AG04449 (cell line): ENCODE results near the gene L1CAM.

Experiments
- CTCF ChIA-PET: fragments of 350-600 bp; formaldehyde crosslinking; extraction: SDS; loops from one replicate; lab custom pipeline; 2021; ENCODE audit warnings: antibody characterized with exemption; lab: Yijun Ruan, JAX
- POLR2A ChIA-PET: fragments of 400-600, 350-600 bp; formaldehyde crosslinking; extraction: SDS; loops from one replicate; lab custom pipeline; 2020; ENCODE audit warnings: antibody characterized with exemption, inconsistent platforms; lab: Yijun Ruan, JAX
- DNase-seq: peaks from one replicate; pipeline ENCODE4 v3.0.0-alpha.2; 2010; ENCODE audit warnings: low read depth, low spot score
- H3K4me3 ChIP-seq: 2 replicates; pipeline ENCODE4 v1.5.1; 2011; ENCODE audit warnings: low read depth, mild to moderate bottlenecking, control low read depth, low read length
- TF ChIP-seq, protein P1 (sequence below): IDR thresholded peaks from one replicate; pipeline ENCODE4 v1.5.1; 2011; ENCODE audit warnings: mild to moderate bottlenecking, moderate library complexity, low read length, control low read depth, inconsistent platforms; ENCODE audit not compliant: insufficient read depth; ENCODE audit errors: missing control alignments

Gene L1CAM

DNA sequence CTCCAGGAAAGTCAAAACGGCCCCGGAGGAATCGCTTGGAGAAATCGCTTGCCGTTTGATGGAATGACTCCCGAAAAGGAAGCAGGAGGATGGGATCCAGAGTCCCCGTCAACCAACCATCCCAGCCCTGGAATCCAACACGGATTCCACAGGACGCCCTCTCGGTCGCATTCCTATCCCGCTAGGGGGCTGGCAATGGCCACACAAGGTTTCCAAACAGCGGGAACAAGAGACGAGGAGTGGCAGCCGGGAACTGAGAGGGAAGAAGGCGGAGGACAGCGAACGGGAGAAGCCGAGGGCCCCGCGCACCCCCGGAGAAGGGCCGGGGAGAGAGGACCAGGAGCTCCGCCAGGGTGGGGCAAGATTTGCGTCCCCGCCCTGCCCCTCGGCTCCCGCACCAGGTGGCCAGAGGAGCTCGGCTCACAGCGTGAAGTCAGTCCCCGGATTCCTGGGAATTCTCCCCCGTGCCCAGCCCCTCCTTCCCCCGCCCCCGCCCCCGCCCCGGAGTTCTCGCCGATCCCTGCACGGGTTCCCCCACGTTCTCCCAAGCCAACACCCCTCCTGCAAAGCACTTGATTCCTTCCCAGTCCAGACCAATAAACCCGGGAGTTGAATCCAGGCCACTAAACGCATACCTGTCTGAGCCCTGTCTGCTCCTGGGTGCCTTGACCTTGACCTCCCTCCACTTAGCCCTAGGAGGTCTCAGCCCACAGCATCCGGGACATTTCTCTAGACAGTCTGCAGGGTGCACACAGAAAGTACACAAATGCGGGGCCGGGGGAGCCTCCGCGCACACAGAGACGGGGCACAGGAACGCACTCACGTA, 57.0 kb downstream of the L1CAM start:
- no peak for DNase-seq

DNA sequence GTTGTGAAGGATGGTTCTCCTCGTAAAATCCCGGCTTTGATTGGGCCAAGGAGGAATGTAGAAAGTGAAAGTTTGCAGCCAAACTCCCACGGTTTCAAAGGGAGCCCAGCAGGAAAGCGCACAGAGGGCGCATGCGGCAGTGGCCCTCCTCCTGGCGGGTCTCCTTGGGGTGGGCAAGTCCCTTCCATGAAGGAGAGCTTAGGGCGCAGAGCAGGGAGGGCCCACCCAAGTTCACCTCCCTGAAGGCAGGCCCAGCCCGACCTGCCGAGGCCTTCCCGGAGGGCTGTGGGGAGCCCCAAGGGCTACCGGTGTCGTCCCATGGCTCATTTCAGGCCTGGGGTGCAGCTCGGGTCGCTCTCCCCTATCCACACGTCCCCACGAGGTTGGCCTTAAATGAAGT, 57.7 kb downstream of the L1CAM start:
- H3K4me3 ChIP-seq, result no peak overlapping the region
- ChIA-PET POLR2A (no interaction called here), CTCF (interaction anchor here (1.0 kb wide), 1 partner anchor 119 kb away, joined by 3 read pairs; no protein-coding TSS in a partner anchor)
- TF ChIP-seq, protein P1, sequence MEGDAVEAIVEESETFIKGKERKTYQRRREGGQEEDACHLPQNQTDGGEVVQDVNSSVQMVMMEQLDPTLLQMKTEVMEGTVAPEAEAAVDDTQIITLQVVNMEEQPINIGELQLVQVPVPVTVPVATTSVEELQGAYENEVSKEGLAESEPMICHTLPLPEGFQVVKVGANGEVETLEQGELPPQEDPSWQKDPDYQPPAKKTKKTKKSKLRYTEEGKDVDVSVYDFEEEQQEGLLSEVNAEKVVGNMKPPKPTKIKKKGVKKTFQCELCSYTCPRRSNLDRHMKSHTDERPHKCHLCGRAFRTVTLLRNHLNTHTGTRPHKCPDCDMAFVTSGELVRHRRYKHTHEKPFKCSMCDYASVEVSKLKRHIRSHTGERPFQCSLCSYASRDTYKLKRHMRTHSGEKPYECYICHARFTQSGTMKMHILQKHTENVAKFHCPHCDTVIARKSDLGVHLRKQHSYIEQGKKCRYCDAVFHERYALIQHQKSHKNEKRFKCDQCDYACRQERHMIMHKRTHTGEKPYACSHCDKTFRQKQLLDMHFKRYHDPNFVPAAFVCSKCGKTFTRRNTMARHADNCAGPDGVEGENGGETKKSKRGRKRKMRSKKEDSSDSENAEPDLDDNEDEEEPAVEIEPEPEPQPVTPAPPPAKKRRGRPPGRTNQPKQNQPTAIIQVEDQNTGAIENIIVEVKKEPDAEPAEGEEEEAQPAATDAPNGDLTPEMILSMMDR, result no peak
- no peak for DNase-seq

More for the DNA sequence above, 57.0 kb downstream of the L1CAM start:
- H3K4me3 ChIP-seq, result no peak overlapping the region
- ChIA-PET CTCF (no interaction called here), POLR2A (no interaction called here)
- TF ChIP-seq, protein P1, result no peak

DNA sequence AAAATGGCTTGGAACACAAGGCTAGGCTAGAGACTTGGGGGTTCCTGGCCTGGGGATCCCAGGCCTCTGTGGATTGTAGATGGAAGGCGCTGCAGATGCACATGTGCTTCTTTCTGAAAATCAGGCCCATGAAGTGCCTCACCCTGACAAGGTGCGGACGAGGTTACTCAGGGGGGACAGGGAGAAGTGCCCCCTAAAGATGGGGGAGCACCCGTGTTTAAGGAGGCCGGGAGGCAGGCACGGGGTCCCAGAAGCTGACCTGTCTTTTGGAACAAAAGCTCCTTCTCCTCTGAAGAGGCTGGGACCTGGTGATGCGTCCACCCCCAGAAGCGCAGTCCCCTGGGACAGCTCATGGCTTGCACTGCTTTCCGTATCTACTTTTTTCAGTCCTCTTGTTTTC, 58.1 kb downstream of the L1CAM start:
- CTCF ChIA-PET, result interaction anchor here (1.0 kb wide), 1 partner anchor 119 kb away, joined by 3 read pairs; no protein-coding TSS in a partner anchor
- H3K4me3 ChIP-seq, result no peak overlapping the region
- TF ChIP-seq, protein P1, result no peak
- no peak for DNase-seq
- POLR2A ChIA-PET, result no interaction called here

- TF ChIP-seq, protein P1, result no peak
- ChIA-PET CTCF (interaction anchor here (1.0 kb wide), 1 partner anchor 120 kb away, joined by 3 read pairs; no protein-coding TSS in a partner anchor), POLR2A (no interaction called here)
- H3K4me3 ChIP-seq, result no peak overlapping the region
- DNase-seq, result no peak
Measured at GRCh38 chrX:153827016-153827415, 59.0 kb downstream of the L1CAM start.

DNA sequence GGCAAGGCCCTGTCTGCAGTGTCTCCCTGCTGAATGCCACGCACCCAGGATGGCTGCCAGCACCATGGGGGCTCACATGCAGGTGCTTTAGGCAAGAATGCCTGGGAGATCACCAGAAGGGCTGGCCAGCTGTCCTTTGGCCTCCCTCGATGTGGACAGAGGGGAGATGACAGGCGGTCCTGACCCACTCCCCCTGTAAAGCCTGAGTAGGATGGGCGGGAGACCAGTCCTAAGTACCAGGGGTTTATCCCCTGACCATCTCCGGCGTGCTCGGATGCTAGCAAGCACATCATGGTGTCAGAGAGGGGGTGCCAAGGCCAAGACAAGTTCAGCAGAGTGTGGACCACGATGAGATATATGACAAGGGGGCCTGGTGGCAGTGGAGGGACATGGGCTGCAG, 60.9 kb downstream of the L1CAM start:
- CTCF ChIA-PET, result no interaction called here
- POLR2A ChIA-PET, result no interaction called here
- H3K4me3 ChIP-seq, result no peak overlapping the region
- DNase-seq, result no peak
- TF ChIP-seq, protein P1, result no peak

DNA sequence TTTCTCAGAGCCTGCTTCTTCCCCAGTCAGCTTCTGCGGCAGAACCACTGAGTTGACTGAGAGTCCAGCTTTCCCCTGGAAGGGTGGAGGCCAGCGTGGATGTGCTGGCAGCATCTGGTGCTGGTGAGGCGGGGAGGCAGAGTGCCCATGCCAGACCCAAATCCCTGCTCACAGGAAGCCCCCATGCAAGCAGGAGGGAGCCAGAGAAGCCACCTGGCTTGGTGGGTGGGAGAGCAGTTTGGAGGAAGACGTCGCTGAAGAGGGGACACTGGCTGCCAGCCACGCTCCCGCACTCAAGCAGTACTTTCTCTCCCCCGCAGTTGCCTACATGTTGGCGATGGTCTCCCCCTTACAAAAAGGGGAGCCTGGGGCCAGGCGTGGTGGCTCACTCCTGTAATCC, 61.6 kb downstream of the L1CAM start:
- CTCF ChIA-PET, result no interaction called here
- no peak for DNase-seq
- H3K4me3 ChIP-seq, result no peak overlapping the region
- POLR2A ChIA-PET, result no interaction called here
- TF ChIP-seq, protein P1, result no peak
